Upper lobe of left lung (tissue), 6 donors: ENCODE data around the gene ASIC3. TPM values are rescaled to one million over a fixed set of nuclear protein-coding genes. Genes with fewer than 3 reads are reported as not detected.
A peak's percentile ranks its signal among the peaks of the same experiment; 100 is the strongest.

Source experiments
- ATAC-seq, 2 donors: fragments of 200-7000 bp; cut with Tn5 transposase; one replicate each; pipeline ENCODE4 v1.9.1; 2022; ENCODE audit warnings: mild to moderate bottlenecking in 2 of 2, moderate library complexity in 2 of 2; ENCODE audit not compliant: low FRiP score in 2 of 2
- DNase-seq, 2 donors: peaks; one replicate each; pipeline ENCODE4 v3.0.0-alpha.2; 2019 to 2020
- H3K27ac ChIP-seq, 4 donors: fragments of 200-600 bp; sonication (generic); one replicate each; pipeline ENCODE4 v1.5.1; 2016 to 2019
- H3K27me3 ChIP-seq, 4 donors: fragments of 200-600 bp; sonication (generic); one replicate each; pipeline ENCODE4 v1.5.1; 2017 to 2019
- H3K36me3 ChIP-seq, 4 donors: fragments of 200-600 bp; sonication (generic); one replicate each; pipeline ENCODE4 v1.5.1; 2016 to 2019
- H3K4me1 ChIP-seq, 4 donors: fragments of 200-600 bp; sonication (generic); one replicate each; pipeline ENCODE4 v1.5.1; 2018 to 2019
- H3K4me3 ChIP-seq, 4 donors: fragments of 200-600 bp; sonication (generic); one replicate each; pipeline ENCODE4 v1.5.1; 2017 to 2019; ENCODE audit warnings: mild to moderate bottlenecking in 2 of 4, moderate library complexity in 1 of 4
- H3K9me3 ChIP-seq, 4 donors: fragments of 200-600 bp; sonication (generic); one replicate each; pipeline ENCODE4 v1.5.1; 2018 to 2019
- EP300 ChIP-seq, 4 donors: sonication (generic); formaldehyde crosslinking; IDR thresholded peaks; one replicate each; pipeline ENCODE4 v1.5.1; 2017; ENCODE audit warnings: antibody characterized with exemption in 4 of 4, control low read depth in 2 of 4
- POLR2A ChIP-seq, 4 donors: fragments of 450-650 bp; IDR thresholded peaks; one replicate each; pipeline ENCODE4 v1.5.1; 2016 to 2017; ENCODE audit warnings: antibody characterized with exemption in 4 of 4, mild to moderate bottlenecking in 2 of 4
- POLR2AphosphoS5 ChIP-seq, 2 donors: sonication (generic); formaldehyde crosslinking; IDR thresholded peaks; one replicate each; pipeline ENCODE4 v1.5.1; 2017; ENCODE audit warnings: antibody characterized with exemption in 2 of 2
- WGBS, 2 donors: methylation state at CpG; one replicate each; pipeline ENCODE4 v1.1.5; 2017 to 2018; 5-methylcytosine and 5-hydroxymethylcytosine counted together
- total RNA-seq, 6 donors: library from RNA; depleted of rRNA in 4 of 6; stranded (reverse); fragments of >200 nt in 4 of 6; gene quantifications; one replicate each; pipeline versions ENCODE4 v1.1.0 to v1.2.1, GENCODE V29; 2016 to 2021
- TF ChIP-seq, protein P1 (sequence below), 6 experiments: fragments of 450-650 bp in 4 of 6; fragments of 200-600 bp in 2 of 6; sonication (generic) in 2 of 6; IDR thresholded peaks; one replicate each; pipeline ENCODE4 v1.5.1; 2016 to 2019; ENCODE audit warnings: antibody characterized with exemption in 6 of 6
- donor health status: DM: no; HTN: no; CAD: no; lungs with moderate emphysema.
- donor health status: DM: no; HTN: yes; CAD: no; lungs with severe emphysema.

Gene ASIC3
- total RNA-seq, 6 donors from 2014 or later = 2.1 to 37.7 (median 4.0) TPM

DNA sequence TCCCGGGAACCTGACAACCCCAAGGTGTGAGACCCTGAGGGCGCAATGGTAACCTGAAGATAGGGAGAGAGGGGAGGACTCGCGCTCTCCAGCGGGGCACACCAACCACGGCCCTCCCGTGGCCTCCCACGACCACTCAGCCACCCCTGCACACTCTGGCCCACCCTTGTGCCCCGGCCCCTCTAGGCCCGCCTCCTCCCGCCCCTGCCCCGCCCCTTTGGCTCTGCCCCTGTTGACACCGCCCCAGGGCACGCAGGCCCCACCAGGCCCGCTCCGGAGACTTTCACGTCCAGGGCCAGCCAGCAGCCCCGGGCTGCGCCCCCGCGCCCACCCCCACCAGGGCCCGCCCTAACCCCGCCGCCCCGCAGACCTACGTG, 35.0 kb upstream of the ASIC3 start:
- no peak for DNase-seq
- Histone ChIP-seq H3K9me3 (no peaks in the 10 kb centered on the region), H3K27me3 (peaks cover 0 to 22% (median 3%) of the 10 kb centered on the region in 4 donors), H3K27ac (peak overlapping the region in 1 of 4 donors; percentile 8), H3K4me3 (peak overlapping the region in 3 of 4 donors; percentile 23 to 41 (median 30)), H3K36me3 (peaks cover 0 to 5% (median 0%) of the 10 kb centered on the region in 4 donors), H3K4me1 (peaks cover 42 to 61% (median 50%) of the 10 kb centered on the region in 4 donors)
- ATAC-seq = peak in 1 of 2 donors; percentile 2
- 74% methylated on average over 13 of the region's 26 CpGs; no CpG with 5 or more reads in 1 of the 2 donors for WGBS, 2 donors
- TF ChIP-seq, protein P1, sequence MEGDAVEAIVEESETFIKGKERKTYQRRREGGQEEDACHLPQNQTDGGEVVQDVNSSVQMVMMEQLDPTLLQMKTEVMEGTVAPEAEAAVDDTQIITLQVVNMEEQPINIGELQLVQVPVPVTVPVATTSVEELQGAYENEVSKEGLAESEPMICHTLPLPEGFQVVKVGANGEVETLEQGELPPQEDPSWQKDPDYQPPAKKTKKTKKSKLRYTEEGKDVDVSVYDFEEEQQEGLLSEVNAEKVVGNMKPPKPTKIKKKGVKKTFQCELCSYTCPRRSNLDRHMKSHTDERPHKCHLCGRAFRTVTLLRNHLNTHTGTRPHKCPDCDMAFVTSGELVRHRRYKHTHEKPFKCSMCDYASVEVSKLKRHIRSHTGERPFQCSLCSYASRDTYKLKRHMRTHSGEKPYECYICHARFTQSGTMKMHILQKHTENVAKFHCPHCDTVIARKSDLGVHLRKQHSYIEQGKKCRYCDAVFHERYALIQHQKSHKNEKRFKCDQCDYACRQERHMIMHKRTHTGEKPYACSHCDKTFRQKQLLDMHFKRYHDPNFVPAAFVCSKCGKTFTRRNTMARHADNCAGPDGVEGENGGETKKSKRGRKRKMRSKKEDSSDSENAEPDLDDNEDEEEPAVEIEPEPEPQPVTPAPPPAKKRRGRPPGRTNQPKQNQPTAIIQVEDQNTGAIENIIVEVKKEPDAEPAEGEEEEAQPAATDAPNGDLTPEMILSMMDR (IDR thresholded peaks at IDR 0.05) = no peak
- TF ChIP-seq POLR2AphosphoS5 (IDR thresholded peaks at IDR 0.05) (no peak), EP300 (IDR thresholded peaks at IDR 0.05) (no peak), POLR2A (IDR thresholded peaks at IDR 0.05) (no peak)

DNA sequence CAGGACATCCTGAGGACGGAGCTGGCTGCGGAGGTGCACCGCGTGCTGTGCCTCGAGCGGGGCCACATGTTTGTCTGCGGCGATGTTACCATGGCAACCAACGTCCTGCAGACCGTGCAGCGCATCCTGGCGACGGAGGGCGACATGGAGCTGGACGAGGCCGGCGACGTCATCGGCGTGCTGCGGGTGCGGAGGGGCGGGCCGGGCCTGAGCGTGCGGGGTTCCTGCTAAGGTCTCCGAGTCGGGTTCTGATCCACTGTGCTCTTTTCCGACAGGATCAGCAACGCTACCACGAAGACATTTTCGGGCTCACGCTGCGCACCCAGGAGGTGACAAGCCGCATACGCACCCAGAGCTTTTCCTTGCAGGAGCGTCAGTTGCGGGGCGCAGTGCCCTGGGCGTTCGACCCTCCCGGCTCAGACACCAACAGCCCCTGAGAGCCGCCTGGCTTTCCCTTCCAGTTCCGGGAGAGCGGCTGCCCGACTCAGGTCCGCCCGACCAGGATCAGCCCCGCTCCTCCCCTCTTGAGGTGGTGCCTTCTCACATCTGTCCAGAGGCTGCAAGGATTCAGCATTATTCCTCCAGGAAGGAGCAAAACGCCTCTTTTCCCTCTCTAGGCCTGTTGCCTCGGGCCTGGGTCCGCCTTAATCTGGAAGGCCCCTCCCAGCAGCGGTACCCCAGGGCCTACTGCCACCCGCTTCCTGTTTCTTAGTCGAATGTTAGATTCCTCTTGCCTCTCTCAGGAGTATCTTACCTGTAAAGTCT, 34.4 kb upstream of the ASIC3 start:
- H3K27me3 ChIP-seq = peaks cover 0 to 28% (median 7%) of the 10 kb centered on the region in 4 donors
- peak overlapping the region in 1 of 4 donors; percentile 8 for H3K27ac ChIP-seq
- H3K4me1 ChIP-seq = peaks cover 42 to 61% (median 49%) of the 10 kb centered on the region in 4 donors
- ATAC-seq = peak in 1 of 2 donors; percentile 53
- 54 to 68% methylated on average over 27 to 53 of the region's 55 CpGs for WGBS, 2 donors
- peaks cover 0 to 5% (median 0%) of the 10 kb centered on the region in 4 donors for H3K36me3 ChIP-seq
- peak overlapping the region in 3 of 4 donors; percentile 23 to 41 (median 30) for H3K4me3 ChIP-seq
- DNase-seq = peak; percentile 77 to 93
- TF ChIP-seq POLR2AphosphoS5 (IDR thresholded peaks at IDR 0.05) (no peak), EP300 (IDR thresholded peaks at IDR 0.05) (no peak), POLR2A (IDR thresholded peaks at IDR 0.05) (no peak)
- TF ChIP-seq, protein P1 (IDR thresholded peaks at IDR 0.05) = peak in 1 of 6 experiments; percentile 20
- H3K9me3 ChIP-seq = no peaks in the 10 kb centered on the region

DNA sequence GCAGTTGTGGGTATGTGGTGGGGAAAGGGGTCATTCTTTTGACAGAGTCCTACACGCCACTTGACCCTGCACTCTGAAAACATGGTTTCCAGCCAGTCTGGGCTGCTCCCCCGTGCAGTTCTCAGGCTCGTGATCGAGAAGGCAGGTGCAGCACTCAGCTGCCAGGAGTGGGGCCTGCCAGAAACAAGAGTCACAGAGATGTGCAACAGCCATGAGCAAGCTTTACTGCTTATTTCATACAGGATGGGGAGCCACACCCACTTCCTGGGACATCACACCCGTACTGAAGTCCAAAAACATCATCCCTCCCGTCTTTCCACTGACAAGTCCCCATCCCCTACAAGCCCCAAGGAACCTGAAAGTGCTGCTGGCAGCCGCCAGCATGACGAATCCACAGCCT, 33.4 kb upstream of the ASIC3 start:
- Histone ChIP-seq H3K9me3 (no peaks in the 10 kb centered on the region), H3K4me1 (peaks cover 37 to 58% (median 49%) of the 10 kb centered on the region in 4 donors), H3K27ac (no peak overlapping the region), H3K36me3 (peaks cover 0 to 5% (median 0%) of the 10 kb centered on the region in 4 donors), H3K4me3 (no peak overlapping the region), H3K27me3 (peaks cover 0 to 34% (median 13%) of the 10 kb centered on the region in 4 donors)
- 81 to 85% methylated on average over 8 of the region's 8 CpGs for WGBS, 2 donors
- no peak for ATAC-seq
- no peak for TF ChIP-seq POLR2AphosphoS5 (IDR thresholded peaks at IDR 0.05)
- TF ChIP-seq EP300 (IDR thresholded peaks at IDR 0.05) = no peak
- TF ChIP-seq, protein P1 (IDR thresholded peaks at IDR 0.05) = no peak
- no peak for TF ChIP-seq POLR2A (IDR thresholded peaks at IDR 0.05)
- no peak for DNase-seq

DNA sequence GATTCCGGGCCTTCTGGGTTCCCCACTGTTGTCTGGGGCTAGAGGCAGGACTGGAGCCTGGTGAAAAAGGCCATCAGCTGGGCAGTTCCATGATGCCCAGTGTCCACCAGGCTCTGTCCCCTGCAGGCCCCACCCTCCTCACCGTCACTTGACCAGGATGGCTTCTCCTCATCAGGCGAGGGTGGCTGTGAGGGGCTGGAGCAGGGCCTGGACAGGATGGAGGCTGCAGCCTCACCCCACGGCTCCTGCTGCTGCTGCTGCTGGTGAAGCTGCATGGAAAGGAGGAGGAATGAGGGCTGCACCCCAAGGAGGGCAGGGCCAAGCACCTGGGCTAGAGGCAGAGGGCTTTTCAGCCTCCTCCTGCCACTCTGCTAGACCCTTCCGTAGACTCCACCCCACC, 32.4 kb upstream of the ASIC3 start:
- peaks cover 27 to 48% (median 39%) of the 10 kb centered on the region in 4 donors for H3K4me1 ChIP-seq
- peaks cover 0 to 5% (median 0%) of the 10 kb centered on the region in 4 donors for H3K36me3 ChIP-seq
- H3K27ac ChIP-seq = no peak overlapping the region
- peaks cover 0 to 34% (median 14%) of the 10 kb centered on the region in 4 donors for H3K27me3 ChIP-seq
- WGBS, 2 donors = 83 to 85% methylated on average over 5 of the region's 5 CpGs
- H3K9me3 ChIP-seq = no peaks in the 10 kb centered on the region
- DNase-seq (no peak), ATAC-seq (no peak)
- no peak overlapping the region for H3K4me3 ChIP-seq
- TF ChIP-seq POLR2A (IDR thresholded peaks at IDR 0.05) = no peak
- TF ChIP-seq EP300 (IDR thresholded peaks at IDR 0.05) = no peak
- TF ChIP-seq, protein P1 (IDR thresholded peaks at IDR 0.05) = no peak
- TF ChIP-seq POLR2AphosphoS5 (IDR thresholded peaks at IDR 0.05) = no peak
